ENCODE results near the gene PRDM15. TPM values are rescaled to one million over a fixed set of nuclear protein-coding genes. Genes with fewer than 3 reads are reported as not detected.

Gene PRDM15
- total and polyA plus RNA-seq, 2 experiments from 2014 or later, result 3.0 to 10.6 TPM

DNA sequence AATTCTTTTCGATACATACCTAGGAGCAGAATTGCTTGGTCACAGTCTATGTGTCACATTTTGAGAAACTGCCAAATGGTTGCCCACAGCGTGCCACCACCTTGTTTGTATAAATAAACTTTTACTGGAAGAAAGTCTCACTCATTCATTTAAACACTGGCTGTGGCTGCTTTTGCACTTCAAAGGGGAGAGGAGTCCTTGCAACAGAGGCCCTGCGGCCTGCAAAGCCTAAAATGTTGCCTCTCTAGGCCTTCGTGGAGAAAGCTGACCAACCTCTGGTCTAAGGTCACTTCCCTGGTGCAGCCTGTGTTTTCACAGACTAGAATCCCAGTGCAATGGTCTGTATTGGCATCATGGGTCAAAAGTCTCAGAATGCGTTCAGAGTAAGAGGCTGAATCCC, 120.6 kb downstream of the PRDM15 start:
- no peak overlapping the region for H2AFZ ChIP-seq
- no peaks in the 10 kb centered on the region for H3K9me2 ChIP-seq (ENCODE audit: insufficient read depth)
- H3K79me2 ChIP-seq (replicated peaks; ENCODE audit: insufficient read depth), result peaks cover 45% of the 10 kb centered on the region
- peaks cover 59% of the 10 kb centered on the region for H3K4me1 Mint-ChIP-seq
- no peak overlapping the region for H3K27ac Mint-ChIP-seq
- peaks cover 18% of the 10 kb centered on the region for H3K36me3 Mint-ChIP-seq (ENCODE audit: low read depth)
- peaks cover 51% of the 10 kb centered on the region for H3K27me3 Mint-ChIP-seq (ENCODE audit: insufficient read depth, low read depth, poor library complexity)
- H3K4me2 ChIP-seq, result no peak overlapping the region
- DNase-seq (ENCODE audit: low spot score) (no peak), ATAC-seq (no peak)
- 0 out of 2 replicates have a peak, but pooled peaks cover 5% of the 10 kb centered on the region for H3F3A ChIP-seq (replicated peaks; ENCODE audit: low read depth)
- no peak for TF ChIP-seq STAT1 (IDR thresholded peaks at IDR 0.05; ENCODE audit: unreplicated experiment)
- TF ChIP-seq NANOG (IDR thresholded peaks at IDR 0.05; ENCODE audit: borderline replicate concordance), result no peak
- TF ChIP-seq ZNF114 (CRISPR knock-in tag; IDR thresholded peaks at IDR 0.05), result no peak
- no peak for TF ChIP-seq POLR2AphosphoS5 (IDR thresholded peaks at IDR 0.05; ENCODE audit: low read depth)
- TF ChIP-seq, protein P1, sequence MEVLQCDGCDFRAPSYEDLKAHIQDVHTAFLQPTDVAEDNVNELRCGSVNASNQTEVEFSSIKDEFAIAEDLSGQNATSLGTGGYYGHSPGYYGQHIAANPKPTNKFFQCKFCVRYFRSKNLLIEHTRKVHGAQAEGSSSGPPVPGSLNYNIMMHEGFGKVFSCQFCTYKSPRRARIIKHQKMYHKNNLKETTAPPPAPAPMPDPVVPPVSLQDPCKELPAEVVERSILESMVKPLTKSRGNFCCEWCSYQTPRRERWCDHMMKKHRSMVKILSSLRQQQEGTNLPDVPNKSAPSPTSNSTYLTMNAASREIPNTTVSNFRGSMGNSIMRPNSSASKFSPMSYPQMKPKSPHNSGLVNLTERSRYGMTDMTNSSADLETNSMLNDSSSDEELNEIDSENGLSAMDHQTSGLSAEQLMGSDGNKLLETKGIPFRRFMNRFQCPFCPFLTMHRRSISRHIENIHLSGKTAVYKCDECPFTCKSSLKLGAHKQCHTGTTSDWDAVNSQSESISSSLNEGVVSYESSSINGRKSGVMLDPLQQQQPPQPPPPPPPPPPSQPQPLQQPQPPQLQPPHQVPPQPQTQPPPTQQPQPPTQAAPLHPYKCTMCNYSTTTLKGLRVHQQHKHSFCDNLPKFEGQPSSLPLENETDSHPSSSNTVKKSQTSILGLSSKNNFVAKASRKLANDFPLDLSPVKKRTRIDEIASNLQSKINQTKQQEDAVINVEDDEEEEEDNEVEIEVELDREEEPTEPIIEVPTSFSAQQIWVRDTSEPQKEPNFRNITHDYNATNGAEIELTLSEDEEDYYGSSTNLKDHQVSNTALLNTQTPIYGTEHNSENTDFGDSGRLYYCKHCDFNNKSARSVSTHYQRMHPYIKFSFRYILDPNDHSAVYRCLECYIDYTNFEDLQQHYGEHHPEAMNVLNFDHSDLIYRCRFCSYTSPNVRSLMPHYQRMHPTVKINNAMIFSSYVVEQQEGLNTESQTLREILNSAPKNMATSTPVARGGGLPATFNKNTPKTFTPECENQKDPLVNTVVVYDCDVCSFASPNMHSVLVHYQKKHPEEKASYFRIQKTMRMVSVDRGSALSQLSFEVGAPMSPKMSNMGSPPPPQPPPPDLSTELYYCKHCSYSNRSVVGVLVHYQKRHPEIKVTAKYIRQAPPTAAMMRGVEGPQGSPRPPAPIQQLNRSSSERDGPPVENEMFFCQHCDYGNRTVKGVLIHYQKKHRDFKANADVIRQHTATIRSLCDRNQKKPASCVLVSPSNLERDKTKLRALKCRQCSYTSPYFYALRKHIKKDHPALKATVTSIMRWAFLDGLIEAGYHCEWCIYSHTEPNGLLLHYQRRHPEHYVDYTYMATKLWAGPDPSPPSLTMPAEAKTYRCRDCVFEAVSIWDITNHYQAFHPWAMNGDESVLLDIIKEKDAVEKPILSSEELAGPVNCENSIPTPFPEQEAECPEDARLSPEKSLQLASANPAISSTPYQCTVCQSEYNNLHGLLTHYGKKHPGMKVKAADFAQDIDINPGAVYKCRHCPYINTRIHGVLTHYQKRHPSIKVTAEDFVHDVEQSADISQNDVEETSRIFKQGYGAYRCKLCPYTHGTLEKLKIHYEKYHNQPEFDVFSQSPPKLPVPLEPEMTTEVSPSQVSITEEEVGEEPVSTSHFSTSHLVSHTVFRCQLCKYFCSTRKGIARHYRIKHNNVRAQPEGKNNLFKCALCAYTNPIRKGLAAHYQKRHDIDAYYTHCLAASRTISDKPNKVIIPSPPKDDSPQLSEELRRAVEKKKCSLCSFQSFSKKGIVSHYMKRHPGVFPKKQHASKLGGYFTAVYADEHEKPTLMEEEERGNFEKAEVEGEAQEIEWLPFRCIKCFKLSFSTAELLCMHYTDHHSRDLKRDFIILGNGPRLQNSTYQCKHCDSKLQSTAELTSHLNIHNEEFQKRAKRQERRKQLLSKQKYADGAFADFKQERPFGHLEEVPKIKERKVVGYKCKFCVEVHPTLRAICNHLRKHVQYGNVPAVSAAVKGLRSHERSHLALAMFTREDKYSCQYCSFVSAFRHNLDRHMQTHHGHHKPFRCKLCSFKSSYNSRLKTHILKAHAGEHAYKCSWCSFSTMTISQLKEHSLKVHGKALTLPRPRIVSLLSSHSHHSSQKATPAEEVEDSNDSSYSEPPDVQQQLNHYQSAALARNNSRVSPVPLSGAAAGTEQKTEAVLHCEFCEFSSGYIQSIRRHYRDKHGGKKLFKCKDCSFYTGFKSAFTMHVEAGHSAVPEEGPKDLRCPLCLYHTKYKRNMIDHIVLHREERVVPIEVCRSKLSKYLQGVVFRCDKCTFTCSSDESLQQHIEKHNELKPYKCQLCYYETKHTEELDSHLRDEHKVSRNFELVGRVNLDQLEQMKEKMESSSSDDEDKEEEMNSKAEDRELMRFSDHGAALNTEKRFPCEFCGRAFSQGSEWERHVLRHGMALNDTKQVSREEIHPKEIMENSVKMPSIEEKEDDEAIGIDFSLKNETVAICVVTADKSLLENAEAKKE (CRISPR knock-in tag; IDR thresholded peaks at IDR 0.05), result no peak
- TF ChIP-seq, protein P2, sequence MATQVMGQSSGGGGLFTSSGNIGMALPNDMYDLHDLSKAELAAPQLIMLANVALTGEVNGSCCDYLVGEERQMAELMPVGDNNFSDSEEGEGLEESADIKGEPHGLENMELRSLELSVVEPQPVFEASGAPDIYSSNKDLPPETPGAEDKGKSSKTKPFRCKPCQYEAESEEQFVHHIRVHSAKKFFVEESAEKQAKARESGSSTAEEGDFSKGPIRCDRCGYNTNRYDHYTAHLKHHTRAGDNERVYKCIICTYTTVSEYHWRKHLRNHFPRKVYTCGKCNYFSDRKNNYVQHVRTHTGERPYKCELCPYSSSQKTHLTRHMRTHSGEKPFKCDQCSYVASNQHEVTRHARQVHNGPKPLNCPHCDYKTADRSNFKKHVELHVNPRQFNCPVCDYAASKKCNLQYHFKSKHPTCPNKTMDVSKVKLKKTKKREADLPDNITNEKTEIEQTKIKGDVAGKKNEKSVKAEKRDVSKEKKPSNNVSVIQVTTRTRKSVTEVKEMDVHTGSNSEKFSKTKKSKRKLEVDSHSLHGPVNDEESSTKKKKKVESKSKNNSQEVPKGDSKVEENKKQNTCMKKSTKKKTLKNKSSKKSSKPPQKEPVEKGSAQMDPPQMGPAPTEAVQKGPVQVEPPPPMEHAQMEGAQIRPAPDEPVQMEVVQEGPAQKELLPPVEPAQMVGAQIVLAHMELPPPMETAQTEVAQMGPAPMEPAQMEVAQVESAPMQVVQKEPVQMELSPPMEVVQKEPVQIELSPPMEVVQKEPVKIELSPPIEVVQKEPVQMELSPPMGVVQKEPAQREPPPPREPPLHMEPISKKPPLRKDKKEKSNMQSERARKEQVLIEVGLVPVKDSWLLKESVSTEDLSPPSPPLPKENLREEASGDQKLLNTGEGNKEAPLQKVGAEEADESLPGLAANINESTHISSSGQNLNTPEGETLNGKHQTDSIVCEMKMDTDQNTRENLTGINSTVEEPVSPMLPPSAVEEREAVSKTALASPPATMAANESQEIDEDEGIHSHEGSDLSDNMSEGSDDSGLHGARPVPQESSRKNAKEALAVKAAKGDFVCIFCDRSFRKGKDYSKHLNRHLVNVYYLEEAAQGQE (IDR thresholded peaks at IDR 0.05; ENCODE audit: unreplicated experiment), result no peak
- no peak for TF ChIP-seq JUNB (IDR thresholded peaks at IDR 0.05; ENCODE audit: unreplicated experiment)
- no peak for TF ChIP-seq CREB1 (CRISPR knock-in tag; IDR thresholded peaks at IDR 0.05; ENCODE audit: low read depth)
- no peak for TF ChIP-seq ZNF331 (CRISPR knock-in tag; IDR thresholded peaks at IDR 0.05; ENCODE audit: low read depth)
- TF ChIP-seq, protein P3, sequence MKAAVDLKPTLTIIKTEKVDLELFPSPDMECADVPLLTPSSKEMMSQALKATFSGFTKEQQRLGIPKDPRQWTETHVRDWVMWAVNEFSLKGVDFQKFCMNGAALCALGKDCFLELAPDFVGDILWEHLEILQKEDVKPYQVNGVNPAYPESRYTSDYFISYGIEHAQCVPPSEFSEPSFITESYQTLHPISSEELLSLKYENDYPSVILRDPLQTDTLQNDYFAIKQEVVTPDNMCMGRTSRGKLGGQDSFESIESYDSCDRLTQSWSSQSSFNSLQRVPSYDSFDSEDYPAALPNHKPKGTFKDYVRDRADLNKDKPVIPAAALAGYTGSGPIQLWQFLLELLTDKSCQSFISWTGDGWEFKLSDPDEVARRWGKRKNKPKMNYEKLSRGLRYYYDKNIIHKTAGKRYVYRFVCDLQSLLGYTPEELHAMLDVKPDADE (IDR thresholded peaks at IDR 0.05), result no peak
- TF ChIP-seq, protein P4, sequence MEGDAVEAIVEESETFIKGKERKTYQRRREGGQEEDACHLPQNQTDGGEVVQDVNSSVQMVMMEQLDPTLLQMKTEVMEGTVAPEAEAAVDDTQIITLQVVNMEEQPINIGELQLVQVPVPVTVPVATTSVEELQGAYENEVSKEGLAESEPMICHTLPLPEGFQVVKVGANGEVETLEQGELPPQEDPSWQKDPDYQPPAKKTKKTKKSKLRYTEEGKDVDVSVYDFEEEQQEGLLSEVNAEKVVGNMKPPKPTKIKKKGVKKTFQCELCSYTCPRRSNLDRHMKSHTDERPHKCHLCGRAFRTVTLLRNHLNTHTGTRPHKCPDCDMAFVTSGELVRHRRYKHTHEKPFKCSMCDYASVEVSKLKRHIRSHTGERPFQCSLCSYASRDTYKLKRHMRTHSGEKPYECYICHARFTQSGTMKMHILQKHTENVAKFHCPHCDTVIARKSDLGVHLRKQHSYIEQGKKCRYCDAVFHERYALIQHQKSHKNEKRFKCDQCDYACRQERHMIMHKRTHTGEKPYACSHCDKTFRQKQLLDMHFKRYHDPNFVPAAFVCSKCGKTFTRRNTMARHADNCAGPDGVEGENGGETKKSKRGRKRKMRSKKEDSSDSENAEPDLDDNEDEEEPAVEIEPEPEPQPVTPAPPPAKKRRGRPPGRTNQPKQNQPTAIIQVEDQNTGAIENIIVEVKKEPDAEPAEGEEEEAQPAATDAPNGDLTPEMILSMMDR (conservative IDR thresholded peaks at IDR 0.05; ENCODE audit: low read depth in 2 of 2), result no peak
- H4K20me1 ChIP-seq (replicated peaks; ENCODE audit: insufficient read depth), result peaks cover 11% of the 10 kb centered on the region
- peaks cover 35% of the 10 kb centered on the region for H3K27me3 ChIP-seq (ENCODE audit: insufficient read depth)
- H3K4me3 Mint-ChIP-seq, result no peak overlapping the region
- H3K27ac ChIP-seq (ENCODE audit: low read depth), result no peak overlapping the region
- no peaks in the 10 kb centered on the region for H3K36me3 ChIP-seq (ENCODE audit: insufficient read depth)
- H3K9me3 Mint-ChIP-seq, result no peaks in the 10 kb centered on the region; the same call in 2 of the 3 replicates
- peaks cover 53% of the 10 kb centered on the region for H3K4me1 ChIP-seq (ENCODE audit: insufficient read depth)
- no peak overlapping the region for H3K4me3 ChIP-seq

Measured in GM23338 (cell line).